HG03064 (cell line): ENCODE results near the gene TP53RK.

ENCODE experiments used
- ATAC-seq: cut with Tn5 transposase; IDR thresholded peaks from one replicate; pipeline ENCODE4 v1.9.1; 2021; ENCODE audit warnings: low read depth; ENCODE audit not compliant: unreplicated experiment

Gene TP53RK

DNA sequence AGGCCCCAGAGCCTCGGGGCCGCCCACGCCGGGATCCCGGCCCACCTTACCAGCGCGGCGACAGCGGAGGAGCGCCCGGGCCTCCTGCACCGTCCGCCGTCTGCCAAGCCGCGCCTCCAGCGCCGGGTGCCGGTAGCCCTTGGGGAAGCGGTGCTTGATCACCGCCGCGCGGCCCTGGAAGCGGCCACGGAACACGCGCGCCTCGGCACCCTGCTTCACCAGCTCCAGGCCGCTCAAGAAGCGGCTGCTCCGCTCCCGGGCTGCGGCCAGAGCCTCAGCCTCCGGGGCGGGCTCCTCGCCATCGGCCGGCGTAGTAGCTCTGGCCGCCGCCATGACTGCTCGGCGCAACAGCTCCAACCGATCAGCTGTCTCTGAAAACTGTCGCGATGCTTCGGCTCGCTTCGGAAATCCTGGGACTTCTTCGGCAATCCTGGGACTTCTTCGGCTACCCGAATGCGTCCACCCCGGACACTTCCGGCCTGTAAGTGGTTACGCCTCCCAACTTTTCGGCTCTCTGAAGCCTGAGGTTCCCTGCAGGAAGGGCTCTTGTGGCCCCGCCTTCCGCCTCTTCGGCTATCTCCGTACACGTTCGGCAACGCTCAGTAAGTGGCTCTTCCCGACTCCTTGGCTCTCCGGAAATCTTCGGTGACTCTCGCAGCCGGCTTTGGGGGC lies at the start of gene TP53RK:
Gene TP53RK (minus strand): TSS at position 363 of the 672 bp plus-strand sequence. CDS start 30 bp downstream, at position 333.
- peak; percentile 93 for ATAC-seq

DNA sequence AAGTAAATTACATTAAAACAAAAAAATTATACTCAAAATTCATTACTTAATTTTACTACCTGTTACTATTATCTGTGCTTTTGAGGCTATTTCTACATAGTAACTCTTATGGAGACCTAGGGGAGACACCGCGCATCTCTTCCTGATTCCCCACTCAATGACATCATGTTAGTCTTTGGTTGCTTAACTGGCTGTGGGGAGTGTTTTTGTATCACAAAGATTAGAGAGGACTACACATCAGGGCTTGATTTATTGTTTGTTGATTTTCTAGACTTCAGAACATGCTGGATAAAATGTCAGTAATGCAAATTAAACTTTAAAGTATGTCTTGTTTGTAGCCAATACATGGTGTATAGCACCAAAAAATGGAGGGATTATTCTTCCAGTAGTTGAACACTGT lies 46.2 kb upstream of the TP53RK start:
- ATAC-seq: no peak

DNA sequence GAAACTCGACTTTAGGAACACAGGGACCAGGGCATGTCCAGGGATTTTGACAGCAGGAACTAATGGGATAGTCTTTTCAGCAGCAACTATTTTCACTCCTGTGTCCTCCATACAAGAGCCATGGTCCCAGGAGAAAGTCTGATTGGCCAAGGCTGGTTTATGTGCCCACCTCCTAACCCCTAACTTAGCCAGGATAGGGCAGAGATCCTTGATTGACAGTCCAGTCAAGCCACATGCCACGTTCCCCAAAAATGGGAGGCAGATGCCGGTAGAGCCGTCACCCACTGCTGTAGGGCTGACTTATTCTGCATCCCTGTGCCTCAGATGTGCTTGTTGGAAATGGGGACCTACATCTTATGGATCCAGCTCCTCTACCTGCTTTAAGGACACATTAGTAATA lies 42.5 kb upstream of the TP53RK start:
- ATAC-seq: no peak

DNA sequence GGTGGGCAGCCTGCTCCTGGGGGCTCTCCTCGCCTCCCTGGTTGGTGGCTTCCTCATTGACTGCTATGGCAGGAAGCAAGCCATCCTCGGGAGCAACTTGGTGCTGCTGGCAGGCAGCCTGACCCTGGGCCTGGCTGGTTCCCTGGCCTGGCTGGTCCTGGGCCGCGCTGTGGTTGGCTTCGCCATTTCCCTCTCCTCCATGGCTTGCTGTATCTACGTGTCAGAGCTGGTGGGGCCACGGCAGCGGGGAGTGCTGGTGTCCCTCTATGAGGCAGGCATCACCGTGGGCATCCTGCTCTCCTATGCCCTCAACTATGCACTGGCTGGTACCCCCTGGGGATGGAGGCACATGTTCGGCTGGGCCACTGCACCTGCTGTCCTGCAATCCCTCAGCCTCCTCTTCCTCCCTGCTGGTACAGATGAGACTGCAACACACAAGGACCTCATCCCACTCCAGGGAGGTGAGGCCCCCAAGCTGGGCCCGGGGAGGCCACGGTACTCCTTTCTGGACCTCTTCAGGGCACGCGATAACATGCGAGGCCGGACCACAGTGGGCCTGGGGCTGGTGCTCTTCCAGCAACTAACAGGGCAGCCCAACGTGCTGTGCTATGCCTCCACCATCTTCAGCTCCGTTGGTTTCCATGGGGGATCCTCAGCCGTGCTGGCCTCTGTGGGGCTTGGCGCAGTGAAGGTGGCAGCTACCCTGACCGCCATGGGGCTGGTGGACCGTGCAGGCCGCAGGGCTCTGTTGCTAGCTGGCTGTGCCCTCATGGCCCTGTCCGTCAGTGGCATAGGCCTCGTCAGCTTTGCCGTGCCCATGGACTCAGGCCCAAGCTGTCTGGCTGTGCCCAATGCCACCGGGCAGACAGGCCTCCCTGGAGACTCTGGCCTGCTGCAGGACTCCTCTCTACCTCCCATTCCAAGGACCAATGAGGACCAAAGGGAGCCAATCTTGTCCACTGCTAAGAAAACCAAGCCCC lies 36.2 kb upstream of the TP53RK start:
- no peak for ATAC-seq

DNA sequence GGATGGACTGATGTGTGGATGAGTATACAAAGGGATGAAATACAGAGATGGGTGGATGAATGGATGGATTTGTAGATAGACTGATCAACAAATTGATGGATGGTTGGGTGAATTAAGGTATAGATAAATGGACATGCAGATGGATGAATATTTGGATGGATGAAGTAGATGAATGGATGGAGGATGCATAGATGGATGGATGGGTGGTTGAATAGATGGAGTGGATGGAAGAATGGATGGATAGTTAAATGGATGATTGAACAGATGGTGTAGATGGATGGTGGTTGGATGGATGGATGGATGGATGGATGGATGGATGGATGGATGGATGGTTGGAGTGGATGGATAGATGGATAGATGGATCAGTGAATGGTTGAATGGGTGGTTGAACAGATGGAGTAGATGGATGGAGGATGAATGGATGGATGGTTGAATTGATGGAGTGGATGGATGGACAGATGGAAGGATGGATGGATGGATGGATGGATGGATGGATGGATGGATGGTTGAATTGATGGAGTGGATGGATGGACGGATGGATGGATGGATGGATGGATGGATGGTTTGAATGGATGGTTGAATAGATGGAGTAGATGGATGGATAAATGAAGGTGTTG lies 35.2 kb upstream of the TP53RK start:
- no peak for ATAC-seq

DNA sequence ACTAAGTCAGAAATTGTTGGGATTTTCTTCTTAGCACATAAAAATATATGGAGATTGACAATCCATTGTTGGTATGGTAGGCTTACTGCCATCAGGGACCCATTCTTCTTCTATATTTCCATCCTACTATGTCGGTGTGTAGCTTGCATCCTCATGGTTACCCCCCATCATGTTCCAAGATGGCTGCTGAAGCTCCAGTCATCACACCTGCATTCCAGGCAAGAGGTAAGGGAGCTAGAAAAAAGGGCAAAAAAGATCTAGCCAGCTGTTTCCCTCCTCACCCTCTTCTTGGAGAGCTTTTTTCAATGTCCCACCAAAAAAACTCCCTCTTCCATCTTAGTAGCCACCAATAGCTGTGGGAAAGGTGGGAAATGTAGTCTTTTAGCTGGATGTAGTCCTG lies 33.8 kb upstream of the TP53RK start:
- no peak for ATAC-seq

DNA sequence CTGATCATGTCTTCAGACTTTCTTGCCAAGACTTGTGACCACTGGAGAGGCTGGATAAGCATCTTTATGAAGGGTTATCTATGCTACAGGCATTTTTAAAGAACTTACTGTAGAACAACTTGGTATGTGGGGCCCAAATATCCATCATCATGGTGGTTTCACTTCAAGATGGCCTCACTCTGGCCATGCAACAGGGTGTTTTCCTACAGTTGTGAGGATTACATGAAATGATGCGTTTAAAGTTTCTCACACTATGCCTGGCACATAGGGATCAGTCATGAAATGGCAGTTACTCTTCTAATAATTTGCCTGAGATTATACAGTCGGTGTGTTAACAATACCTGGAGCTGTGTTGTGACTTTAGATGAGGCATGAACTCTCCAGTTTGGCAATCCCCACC lies 33.2 kb upstream of the TP53RK start:
- no peak for ATAC-seq

DNA sequence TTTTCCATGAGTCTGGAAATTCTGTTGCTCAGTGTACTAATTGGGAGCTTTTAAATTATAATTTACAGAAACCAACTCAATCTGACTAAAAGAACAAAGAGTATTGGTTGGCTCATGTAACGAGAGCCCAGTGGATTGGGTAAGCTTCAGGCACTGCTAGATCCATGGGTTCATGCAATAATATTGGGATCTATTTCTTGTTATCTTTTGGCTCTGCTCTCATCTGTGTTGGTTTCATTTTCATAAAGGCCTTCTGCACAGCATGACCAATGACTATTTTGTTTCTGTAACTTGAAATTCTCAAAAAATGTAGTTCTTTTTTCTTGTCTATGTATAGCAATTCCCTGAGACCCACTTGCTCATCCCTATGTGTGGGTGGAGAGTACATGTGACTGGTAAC lies 32.2 kb upstream of the TP53RK start:
- ATAC-seq: no peak

DNA sequence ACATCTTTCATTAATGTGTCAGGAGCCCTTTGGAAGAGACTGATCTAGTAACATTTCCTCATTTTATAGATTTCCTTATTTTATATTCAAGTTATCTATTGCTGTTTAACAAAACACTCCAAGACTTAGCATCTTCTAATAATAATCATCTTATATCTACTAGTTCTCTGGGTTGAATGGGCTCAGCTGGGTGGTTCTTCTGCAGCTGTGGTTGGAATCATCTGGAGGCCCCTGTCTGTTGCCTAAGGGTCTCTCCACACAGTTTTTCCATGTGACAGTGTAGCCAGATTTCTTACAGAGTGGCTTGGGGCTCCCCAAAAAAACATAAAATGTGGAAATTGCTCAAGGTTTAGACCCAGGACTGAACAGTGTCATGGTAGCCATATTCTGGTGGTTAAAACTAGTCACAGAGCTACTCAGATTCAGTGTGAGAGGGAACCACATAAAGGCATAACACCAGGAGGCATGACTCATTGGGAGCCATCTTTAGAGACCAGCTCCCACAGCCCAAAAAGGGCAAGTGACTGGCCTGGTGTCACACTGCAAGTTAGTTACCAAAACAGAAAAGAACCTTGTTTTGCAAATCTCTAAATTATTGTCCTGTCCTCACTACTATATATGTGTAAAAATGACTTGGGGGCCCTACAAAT lies 31.7 kb upstream of the TP53RK start:
- no peak for ATAC-seq

DNA sequence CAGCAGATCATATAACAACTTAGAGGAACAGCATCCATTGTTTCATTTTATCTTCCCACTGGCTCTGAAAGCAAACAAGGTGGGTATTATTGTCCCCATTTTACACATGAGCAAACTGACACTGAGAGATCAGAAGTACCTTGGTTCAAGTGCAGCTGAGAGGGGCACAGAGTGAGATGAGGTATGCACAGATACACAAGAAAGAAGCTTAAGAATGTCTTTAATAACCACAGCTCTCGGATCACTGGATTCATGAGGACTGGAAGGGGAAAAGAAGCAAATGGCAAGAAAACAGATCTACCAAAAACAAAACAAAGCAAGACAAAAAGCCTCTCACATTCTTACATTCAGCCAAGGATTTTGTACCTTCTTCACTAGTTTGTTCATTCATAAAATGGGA lies 30.8 kb upstream of the TP53RK start:
- ATAC-seq: no peak

DNA sequence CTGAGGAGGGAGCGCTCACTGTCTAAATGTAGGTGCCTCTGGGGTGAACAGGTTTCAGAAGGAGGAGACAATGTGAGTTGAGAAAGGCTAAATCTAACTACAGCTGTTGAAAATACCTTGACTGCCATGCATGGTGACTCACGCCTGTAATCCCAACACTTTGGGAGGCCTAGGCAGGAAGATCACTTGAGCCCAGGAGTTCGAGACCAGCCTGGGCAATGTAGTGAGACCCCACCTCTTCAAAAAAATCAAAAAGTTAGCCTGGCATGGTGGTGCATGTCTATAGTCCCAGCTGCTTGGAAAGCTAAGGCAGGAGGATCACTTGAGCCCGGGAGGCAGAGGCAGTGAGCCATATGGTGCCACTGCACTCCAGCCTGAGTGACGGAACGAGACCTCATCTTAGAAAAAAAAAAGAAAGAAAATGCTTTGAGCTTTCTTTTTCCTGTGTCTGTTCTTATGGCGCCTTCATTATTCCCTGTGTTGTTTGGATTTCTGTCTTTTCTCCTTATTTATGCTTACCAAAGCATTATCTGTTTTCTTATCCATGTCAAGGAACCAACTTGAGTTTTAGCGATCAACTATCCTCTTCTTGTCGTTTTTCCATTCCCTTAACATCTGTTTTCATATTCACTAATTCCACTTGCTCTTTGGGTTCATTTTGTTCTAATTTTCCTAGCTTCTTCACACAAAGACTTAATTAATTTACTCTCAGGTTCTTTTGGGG lies 28.7 kb upstream of the TP53RK start:
- no peak for ATAC-seq

DNA sequence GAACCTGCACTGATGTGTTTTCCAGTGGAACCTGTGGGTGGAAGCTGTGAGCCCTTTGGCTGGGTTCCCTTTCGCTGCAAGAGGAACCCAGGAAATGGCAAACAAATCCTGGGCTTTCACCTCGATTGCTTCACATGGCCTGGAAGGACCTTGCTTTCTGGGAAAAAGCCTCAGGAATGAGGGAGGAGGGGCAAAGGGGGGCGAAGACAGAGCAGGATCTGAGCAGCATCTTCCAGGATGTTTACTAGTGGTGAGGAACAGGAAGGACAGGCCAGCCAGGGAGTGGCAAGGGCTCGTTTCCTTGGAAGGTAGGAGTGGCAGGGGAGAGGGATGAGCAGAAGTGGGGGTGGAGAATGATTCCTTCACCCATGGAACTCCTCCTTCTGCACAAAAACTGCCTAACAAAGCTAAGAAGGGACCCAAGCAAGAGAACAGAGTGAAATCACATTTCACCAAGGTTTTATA lies 26.1 kb upstream of the TP53RK start:
- no peak for ATAC-seq

DNA sequence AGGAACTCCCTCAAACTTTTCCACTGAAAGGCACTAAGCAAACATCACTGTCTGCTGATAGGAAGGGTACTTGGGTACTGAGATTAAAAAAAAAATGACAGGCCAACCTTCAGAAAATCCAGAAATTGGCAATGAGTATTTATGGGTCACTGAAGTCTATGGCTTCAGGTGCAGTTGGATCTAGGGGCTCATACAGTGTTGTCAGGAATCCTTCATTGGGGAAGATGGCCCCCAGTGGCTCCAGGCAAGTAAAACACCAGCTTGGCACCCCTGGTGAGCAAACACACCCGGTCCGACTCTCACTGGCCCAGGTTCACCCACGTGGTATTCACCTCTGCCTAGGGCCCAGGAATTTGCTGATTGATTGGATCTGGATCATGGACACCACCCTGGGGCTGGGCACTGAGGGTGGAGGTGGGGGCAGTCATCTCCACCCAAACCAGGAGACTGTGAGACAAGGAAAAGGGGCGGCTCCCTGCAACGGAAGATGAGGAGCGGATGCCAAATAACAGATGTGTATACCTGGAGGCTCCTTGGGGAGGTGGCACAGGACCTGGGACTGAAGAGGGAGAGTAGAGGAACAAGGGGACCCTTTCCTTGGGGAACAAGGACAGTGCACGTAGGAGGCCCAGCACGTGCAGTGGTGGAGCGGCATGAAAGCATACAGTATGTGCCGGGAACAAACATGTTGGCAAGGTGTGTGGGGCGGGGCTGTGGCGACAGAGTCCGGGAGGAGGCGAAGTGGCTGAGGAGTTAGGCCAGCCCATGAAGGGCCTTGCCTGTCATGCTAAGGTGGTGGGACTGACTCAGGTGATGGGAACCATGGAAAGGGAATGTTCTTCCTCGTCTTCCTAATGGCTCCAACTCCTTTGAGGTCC lies 25.0 kb upstream of the TP53RK start:
- no peak for ATAC-seq

DNA sequence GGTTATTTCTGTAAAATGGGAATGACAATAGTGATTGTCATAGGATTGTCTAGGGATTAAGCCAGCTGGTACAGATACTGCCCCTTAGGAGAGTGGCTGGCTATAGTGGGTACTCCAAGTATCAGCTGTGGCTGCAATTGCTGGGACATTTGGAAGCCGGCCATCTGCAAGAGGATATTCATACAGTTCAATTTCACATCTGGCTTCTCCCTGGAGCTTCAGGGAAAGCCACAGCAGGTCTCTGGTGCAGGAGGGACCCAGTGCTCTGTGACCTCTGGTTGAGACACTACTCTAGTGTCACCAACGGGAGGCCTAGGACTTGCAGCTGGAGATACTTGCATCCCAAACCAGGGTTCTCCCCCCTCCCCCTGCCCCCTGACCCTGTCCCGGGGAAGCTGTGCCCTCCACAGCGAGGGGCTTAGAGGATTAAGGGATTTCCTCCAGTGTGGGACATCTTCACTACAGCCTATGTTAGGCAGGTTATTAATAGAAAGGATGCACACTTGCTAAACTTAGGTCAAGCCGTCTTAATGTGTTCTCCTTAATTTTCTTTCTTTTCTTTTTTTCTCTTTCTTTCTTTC lies 22.9 kb upstream of the TP53RK start:
- ATAC-seq: no peak

DNA sequence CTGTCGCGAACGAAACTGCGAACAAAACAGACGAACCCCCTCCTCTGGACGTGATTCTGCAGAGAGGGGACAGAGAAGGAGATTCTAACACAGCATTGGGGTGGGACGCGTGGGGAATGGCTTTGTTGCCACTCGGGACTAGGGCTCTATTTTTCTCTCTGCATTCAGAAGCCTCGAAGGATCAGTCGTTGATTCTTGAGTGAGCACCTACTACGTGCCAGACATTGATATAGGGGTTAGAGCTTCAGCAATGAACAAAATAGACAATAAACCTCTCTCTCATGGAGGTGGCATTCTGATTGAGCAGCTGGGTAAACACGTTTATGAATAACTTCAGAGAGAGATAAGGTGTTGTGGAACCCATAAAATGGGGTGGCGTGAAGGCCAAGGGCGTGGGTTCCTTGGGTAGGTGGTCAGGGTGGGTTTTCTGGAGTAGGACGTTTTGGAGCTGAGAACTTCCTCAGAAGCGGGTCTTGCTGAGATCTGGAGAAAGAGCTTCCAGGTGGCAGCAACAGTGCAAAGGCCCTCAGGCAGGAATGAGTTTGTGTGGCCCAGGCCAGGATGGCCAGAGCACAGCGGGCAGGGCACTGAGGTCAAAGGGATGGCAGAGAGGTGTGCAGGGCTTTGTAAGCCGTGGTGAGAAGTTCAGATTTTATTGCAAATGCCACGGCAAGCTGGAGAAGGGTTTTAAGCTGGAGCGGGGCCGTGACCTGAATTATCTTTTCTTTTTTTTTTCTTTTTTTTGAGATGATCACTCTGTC lies 21.1 kb upstream of the TP53RK start:
- ATAC-seq: no peak

DNA sequence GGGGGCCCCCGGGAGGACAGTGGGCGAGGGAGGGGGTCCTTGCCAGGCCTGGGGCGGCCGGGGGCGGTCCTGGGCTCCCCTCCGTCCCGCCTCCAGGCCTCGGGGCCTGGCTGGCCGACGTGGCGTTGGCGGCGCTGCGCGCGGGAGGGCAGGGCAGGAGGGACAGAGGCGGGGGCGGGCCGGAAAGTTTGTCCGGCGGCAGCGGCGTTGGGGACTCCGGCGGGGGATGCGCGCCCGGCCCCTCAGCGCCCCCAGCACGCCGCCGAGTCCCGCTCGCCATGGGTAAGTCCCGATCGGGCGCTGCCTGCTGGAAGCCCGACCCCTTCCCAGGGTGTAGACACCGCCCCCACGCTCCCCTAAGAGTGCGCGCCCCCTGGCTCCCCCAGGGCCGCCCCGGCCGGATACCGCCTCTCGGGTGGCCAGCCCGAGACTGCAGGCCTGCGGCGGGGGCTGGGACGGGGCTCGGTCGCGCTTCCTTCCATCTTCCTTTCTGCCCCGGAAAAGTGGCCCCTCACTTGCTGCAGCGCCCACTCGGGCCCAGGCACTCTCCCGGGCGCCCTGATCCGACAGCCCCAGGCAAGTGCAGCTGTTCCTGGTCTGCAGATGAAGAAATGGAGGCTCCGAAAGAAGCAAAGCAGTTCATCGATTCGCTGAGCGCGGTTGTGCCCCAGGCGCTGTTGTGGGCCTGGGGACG lies 20.4 kb upstream of the TP53RK start, which contains the start of gene SLC2A10:
Gene SLC2A10 (plus strand): TSS at position 191 of the 694 bp plus-strand sequence. CDS start 88 bp downstream, at position 279.
- no peak for ATAC-seq

DNA sequence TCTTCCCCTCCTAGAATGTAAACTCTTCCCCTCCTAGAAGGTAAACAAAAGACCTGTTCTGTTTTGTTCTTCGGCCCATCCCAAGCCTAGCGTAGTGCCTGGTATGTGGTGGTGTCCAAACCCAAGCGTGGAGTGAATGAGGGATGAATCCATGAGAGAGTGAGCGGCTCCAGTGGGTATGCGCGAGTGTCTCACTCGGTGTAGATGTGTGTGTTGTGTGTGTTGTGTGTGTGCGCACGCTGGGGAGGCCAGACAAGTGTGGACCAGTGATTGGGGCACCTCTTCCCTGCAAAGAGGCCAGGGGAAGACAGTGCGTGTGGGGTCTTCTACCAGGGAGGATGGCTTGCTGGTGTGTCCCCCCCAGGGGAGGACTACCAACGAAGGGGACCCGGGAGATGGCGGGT lies 19.8 kb upstream of the TP53RK start:
- no peak for ATAC-seq
